OCI-LY3 (cell line): ENCODE data around the gene FAM222B.

Experiments used
- EZH2phosphoT487 ChIP-seq: fragments of 200-600 bp; shearing (Covaris generic); IDR thresholded peaks from 2 replicates; pipeline ENCODE4 v1.6.1; 2018; ENCODE audit warnings: antibody characterized with exemption, mixed run types, low read depth
- TF ChIP-seq, protein P1 (sequence below): fragments of 200-600, 300-600 bp; sonication (generic); IDR thresholded peaks from 2 replicates; pipeline ENCODE4 v1.5.1; 2014; ENCODE audit warnings: antibody characterized with exemption, low read length, low read depth

DNA sequence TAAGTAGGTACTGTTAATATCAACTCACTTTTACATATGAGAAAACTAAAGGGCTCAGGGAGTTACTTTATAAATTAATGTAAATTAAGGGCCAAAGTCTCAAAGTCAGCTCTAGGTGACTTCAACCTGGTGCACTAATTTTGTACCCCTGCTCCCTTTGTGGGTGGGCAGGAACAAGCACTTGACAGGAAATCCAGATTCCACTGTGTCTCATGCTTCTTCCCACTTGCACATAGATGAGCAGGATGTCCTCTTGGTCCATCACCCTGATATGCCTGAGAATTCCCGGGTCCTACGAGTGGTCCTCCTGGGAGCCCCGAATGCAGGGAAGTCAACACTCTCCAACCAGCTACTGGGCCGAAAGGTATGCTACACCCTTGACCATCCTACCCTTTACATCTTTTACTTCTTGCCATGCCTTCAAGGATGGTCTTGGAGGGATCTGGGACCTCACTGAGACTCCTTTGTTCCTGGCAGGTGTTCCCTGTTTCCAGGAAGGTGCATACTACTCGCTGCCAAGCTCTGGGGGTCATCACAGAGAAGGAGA is 13.5 kb upstream of the FAM222B start:
- TF ChIP-seq, protein P1, sequence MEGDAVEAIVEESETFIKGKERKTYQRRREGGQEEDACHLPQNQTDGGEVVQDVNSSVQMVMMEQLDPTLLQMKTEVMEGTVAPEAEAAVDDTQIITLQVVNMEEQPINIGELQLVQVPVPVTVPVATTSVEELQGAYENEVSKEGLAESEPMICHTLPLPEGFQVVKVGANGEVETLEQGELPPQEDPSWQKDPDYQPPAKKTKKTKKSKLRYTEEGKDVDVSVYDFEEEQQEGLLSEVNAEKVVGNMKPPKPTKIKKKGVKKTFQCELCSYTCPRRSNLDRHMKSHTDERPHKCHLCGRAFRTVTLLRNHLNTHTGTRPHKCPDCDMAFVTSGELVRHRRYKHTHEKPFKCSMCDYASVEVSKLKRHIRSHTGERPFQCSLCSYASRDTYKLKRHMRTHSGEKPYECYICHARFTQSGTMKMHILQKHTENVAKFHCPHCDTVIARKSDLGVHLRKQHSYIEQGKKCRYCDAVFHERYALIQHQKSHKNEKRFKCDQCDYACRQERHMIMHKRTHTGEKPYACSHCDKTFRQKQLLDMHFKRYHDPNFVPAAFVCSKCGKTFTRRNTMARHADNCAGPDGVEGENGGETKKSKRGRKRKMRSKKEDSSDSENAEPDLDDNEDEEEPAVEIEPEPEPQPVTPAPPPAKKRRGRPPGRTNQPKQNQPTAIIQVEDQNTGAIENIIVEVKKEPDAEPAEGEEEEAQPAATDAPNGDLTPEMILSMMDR = no peak
- no peak for TF ChIP-seq EZH2phosphoT487
